Astrocyte (in vitro differentiated cells and primary cell): ENCODE data around the gene TMEM143. TPM values are rescaled to one million over a fixed set of nuclear protein-coding genes. Genes with fewer than 3 reads are reported as not detected.

Experiments used
- DNase-seq: peaks from one replicate; pipeline ENCODE4 v3.0.0-alpha.2; 2010; ENCODE audit warnings: low read depth
- FAIRE-seq: peaks from 2 replicates; lab custom pipeline; 2011; peaks lifted over from hg19 to GRCh38; lab: Jason Lieb, UNC
- H2AFZ ChIP-seq: 2 replicates; pipeline ENCODE4 v1.6.0; 2012; ENCODE audit warnings: low read depth, low read length, inconsistent platforms
- H3K27ac ChIP-seq: 2 replicates; pipeline ENCODE4 v1.5.1; 2011; ENCODE audit warnings: low read depth, low read length, inconsistent platforms
- H3K27me3 ChIP-seq: 2 replicates; pipeline ENCODE4 v1.6.0; 2011; ENCODE audit warnings: low read length, inconsistent platforms; ENCODE audit not compliant: insufficient read depth
- H3K36me3 ChIP-seq: 2 replicates; pipeline ENCODE4 v1.5.1; 2011; ENCODE audit warnings: low read length, inconsistent platforms; ENCODE audit not compliant: insufficient read depth
- H3K4me1 ChIP-seq: 2 replicates; pipeline ENCODE4 v1.5.1; 2011; ENCODE audit warnings: low read length, inconsistent platforms; ENCODE audit not compliant: insufficient read depth
- H3K4me2 ChIP-seq: 2 replicates; pipeline ENCODE4 v1.6.0; 2012; ENCODE audit warnings: low read length, inconsistent platforms
- H3K4me3 ChIP-seq: 2 replicates; pipeline ENCODE4 v1.5.1; 2011; ENCODE audit warnings: low read depth, mild to moderate bottlenecking, low read length, inconsistent platforms; ENCODE audit not compliant: insufficient read depth
- H3K79me2 ChIP-seq: 2 replicates; pipeline ENCODE4 v1.6.0; 2012; ENCODE audit warnings: mild to moderate bottlenecking, low read length, inconsistent platforms; ENCODE audit not compliant: insufficient read depth
- H3K9ac ChIP-seq: 2 replicates; pipeline ENCODE4 v1.6.0; 2012; ENCODE audit warnings: mild to moderate bottlenecking, low read length, inconsistent platforms
- H3K9me3 ChIP-seq: 2 replicates; pipeline ENCODE4 v1.5.1; 2012; ENCODE audit warnings: low read depth, mild to moderate bottlenecking, low read length, inconsistent platforms; ENCODE audit not compliant: insufficient read depth
- H4K20me1 ChIP-seq: 2 replicates; pipeline ENCODE4 v1.6.0; 2012; ENCODE audit warnings: low read length, inconsistent platforms; ENCODE audit not compliant: insufficient read depth
- H3K27ac Mint-ChIP-seq: one replicate; pipeline ENCODE4 v1.8.0; 2021; ENCODE audit warnings: mild to moderate bottlenecking, mixed read lengths; ENCODE audit not compliant: unreplicated experiment
- H3K27me3 Mint-ChIP-seq: one replicate; pipeline ENCODE4 v1.8.0; 2021; ENCODE audit warnings: low read depth, mixed read lengths; ENCODE audit not compliant: unreplicated experiment
- H3K36me3 Mint-ChIP-seq: one replicate; pipeline ENCODE4 v1.8.0; 2021; ENCODE audit warnings: low read depth, mixed read lengths; ENCODE audit not compliant: unreplicated experiment
- H3K4me1 Mint-ChIP-seq: one replicate; pipeline ENCODE4 v1.8.0; 2021; ENCODE audit warnings: low read depth, mixed read lengths; ENCODE audit not compliant: unreplicated experiment
- H3K4me3 Mint-ChIP-seq: one replicate; pipeline ENCODE4 v1.8.0; 2021; ENCODE audit warnings: mild to moderate bottlenecking, moderate library complexity, mixed read lengths; ENCODE audit not compliant: unreplicated experiment
- H3K9me3 Mint-ChIP-seq: one replicate; pipeline ENCODE4 v1.8.0; 2021; ENCODE audit warnings: mild to moderate bottlenecking, mixed read lengths; ENCODE audit not compliant: unreplicated experiment
- EZH2 ChIP-seq: IDR thresholded peaks from 2 replicates; pipeline ENCODE4 v1.6.1; 2012; ENCODE audit warnings: mild to moderate bottlenecking, low read length, inconsistent platforms; ENCODE audit not compliant: insufficient read depth
- total RNA-seq: library from RNA; stranded (reverse); gene quantifications from 2 replicates; pipeline ENCODE4 v1.2.1, GENCODE V29; 2021
- TF ChIP-seq, protein P1 (sequence below): IDR thresholded peaks from 2 replicates; pipeline ENCODE4 v1.5.1; 2011; ENCODE audit warnings: low read depth, mild to moderate bottlenecking, inconsistent platforms, low read length, moderate library complexity; ENCODE audit not compliant: insufficient read depth

Gene TMEM143
- total RNA-seq, 1 donor from 2014 or later, result 8.7 TPM

GRCh38 chr19:48302600-48302959 lies 61.2 kb downstream of the TMEM143 start:
- no peaks in the 10 kb centered on the region for H3K36me3 Mint-ChIP-seq
- H3K27me3 Mint-ChIP-seq, result peaks cover 5% of the 10 kb centered on the region
- no peak overlapping the region for H3K4me3 Mint-ChIP-seq
- Histone ChIP-seq H3K79me2 (no peaks in the 10 kb centered on the region), H3K9me3 (no peaks in the 10 kb centered on the region), H4K20me1 (no peaks in the 10 kb centered on the region), H3K27ac (no peak overlapping the region), H3K4me2 (no peak overlapping the region), H3K4me3 (no peak overlapping the region), H2AFZ (no peak overlapping the region), H3K36me3 (no peaks in the 10 kb centered on the region), H3K27me3 (peaks cover 3% of the 10 kb centered on the region), H3K4me1 (no peaks in the 10 kb centered on the region), H3K9ac (no peak overlapping the region)
- H3K9me3 Mint-ChIP-seq, result peaks cover 3% of the 10 kb centered on the region
- H3K27ac Mint-ChIP-seq, result no peak overlapping the region
- no peaks in the 10 kb centered on the region for H3K4me1 Mint-ChIP-seq
- DNase-seq, result no peak
- FAIRE-seq, result no peak
- TF ChIP-seq, protein P1, sequence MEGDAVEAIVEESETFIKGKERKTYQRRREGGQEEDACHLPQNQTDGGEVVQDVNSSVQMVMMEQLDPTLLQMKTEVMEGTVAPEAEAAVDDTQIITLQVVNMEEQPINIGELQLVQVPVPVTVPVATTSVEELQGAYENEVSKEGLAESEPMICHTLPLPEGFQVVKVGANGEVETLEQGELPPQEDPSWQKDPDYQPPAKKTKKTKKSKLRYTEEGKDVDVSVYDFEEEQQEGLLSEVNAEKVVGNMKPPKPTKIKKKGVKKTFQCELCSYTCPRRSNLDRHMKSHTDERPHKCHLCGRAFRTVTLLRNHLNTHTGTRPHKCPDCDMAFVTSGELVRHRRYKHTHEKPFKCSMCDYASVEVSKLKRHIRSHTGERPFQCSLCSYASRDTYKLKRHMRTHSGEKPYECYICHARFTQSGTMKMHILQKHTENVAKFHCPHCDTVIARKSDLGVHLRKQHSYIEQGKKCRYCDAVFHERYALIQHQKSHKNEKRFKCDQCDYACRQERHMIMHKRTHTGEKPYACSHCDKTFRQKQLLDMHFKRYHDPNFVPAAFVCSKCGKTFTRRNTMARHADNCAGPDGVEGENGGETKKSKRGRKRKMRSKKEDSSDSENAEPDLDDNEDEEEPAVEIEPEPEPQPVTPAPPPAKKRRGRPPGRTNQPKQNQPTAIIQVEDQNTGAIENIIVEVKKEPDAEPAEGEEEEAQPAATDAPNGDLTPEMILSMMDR, result no peak
- no peak for TF ChIP-seq EZH2

DNA sequence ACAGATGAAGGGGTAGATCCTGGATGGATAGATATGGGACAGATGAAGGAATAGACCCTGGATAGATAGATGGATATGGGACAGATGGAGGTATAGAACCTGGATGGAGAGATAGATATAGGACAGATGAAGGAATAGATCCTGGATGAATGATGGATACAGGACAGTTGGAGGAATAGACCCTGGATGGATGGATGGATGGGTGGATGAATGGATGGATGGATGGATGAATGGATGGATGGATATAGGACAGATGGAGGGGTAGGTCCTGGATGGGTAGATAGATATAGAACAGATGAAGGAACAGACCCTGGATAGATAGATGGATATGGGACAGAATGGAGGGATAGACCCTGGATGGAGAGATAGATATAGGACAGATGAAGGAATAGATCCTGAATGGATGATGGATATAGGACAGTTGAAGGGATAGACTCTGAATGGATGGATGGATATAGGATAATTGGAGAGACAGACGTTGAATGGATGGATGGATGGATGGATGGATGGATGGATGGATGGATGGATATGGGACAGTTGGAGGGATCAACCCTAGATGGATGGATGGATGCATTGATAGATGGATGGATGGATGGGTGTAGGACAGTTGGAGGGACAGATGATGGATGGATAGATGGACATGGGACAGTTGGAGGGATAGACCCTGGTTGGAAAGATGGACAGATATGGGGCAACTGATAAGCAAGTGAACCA lies 61.7 kb downstream of the TMEM143 start:
- Histone ChIP-seq H3K27me3 (peaks cover 3% of the 10 kb centered on the region), H3K9me3 (no peaks in the 10 kb centered on the region), H2AFZ (no peak overlapping the region), H3K4me2 (no peak overlapping the region), H3K79me2 (no peaks in the 10 kb centered on the region), H4K20me1 (no peaks in the 10 kb centered on the region), H3K4me1 (no peaks in the 10 kb centered on the region), H3K4me3 (no peak overlapping the region), H3K36me3 (no peaks in the 10 kb centered on the region), H3K9ac (no peak overlapping the region), H3K27ac (no peak overlapping the region)
- Mint-ChIP-seq H3K27me3 (peaks cover 5% of the 10 kb centered on the region), H3K4me3 (no peak overlapping the region), H3K4me1 (no peaks in the 10 kb centered on the region), H3K9me3 (peaks cover 3% of the 10 kb centered on the region), H3K27ac (no peak overlapping the region), H3K36me3 (no peaks in the 10 kb centered on the region)
- no peak for FAIRE-seq
- DNase-seq, result no peak
- TF ChIP-seq, protein P1, result no peak

DNA sequence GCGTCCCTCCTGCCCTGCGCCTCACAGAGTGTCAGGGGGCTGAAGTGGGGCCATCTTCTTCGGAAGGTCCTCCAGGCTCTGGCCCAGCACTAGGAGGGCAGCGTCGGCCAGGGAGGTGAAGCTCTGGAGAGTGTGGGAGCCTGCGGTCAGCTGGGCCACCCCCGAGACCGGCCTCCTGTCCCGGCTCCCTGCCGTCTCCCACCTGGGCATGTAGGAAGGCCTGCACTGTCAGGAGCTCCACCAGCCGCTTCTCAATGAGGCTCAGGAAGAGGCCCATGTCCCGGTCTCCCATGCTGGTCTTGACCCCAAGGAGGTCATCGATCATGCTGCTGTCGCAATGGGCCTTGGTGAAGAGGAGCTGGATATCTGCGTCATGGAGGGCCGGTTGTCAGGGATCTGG lies 65.8 kb downstream of the TMEM143 start:
- Histone ChIP-seq H3K9me3 (no peaks in the 10 kb centered on the region), H3K4me3 (no peak overlapping the region), H3K4me2 (no peak overlapping the region), H4K20me1 (no peaks in the 10 kb centered on the region), H3K36me3 (no peaks in the 10 kb centered on the region), H2AFZ (no peak overlapping the region), H3K9ac (no peak overlapping the region), H3K27me3 (no peaks in the 10 kb centered on the region), H3K4me1 (peaks cover 2% of the 10 kb centered on the region), H3K27ac (no peak overlapping the region), H3K79me2 (no peaks in the 10 kb centered on the region)
- no peaks in the 10 kb centered on the region for H3K36me3 Mint-ChIP-seq
- no peak overlapping the region for H3K4me3 Mint-ChIP-seq
- no peaks in the 10 kb centered on the region for H3K9me3 Mint-ChIP-seq
- no peak for TF ChIP-seq EZH2
- TF ChIP-seq, protein P1, result no peak
- DNase-seq (no peak), FAIRE-seq (no peak)
- no peaks in the 10 kb centered on the region for H3K4me1 Mint-ChIP-seq
- peaks cover 5% of the 10 kb centered on the region for H3K27me3 Mint-ChIP-seq
- no peak overlapping the region for H3K27ac Mint-ChIP-seq
